ENCODE data around the gene CNIH3.

Gene CNIH3

GRCh38 chr1:224639426-224639975 lies 23.4 kb downstream of the CNIH3 start:
- no peak overlapping the region for H3K4me3 ChIP-seq (ENCODE audit: low read depth in 1 of 2, low read length in 2 of 2)
- peaks cover 0 to 4% of the 10 kb centered on the region in 2 donors for H3K27me3 ChIP-seq (ENCODE audit: control insufficient read depth in 1 of 2, insufficient read depth in 2 of 2, low read length in 2 of 2)
- no peak overlapping the region for H3K27ac ChIP-seq (ENCODE audit: low read depth, low read length)
- H3K9ac ChIP-seq (ENCODE audit: low read depth in 1 of 2, low read length in 2 of 2) = no peak overlapping the region
- no peaks in the 10 kb centered on the region for H3K9me3 ChIP-seq (ENCODE audit: control insufficient read depth in 1 of 2, low read length in 2 of 2)
- no peaks in the 10 kb centered on the region for H3K36me3 ChIP-seq (ENCODE audit: control insufficient read depth in 1 of 2, insufficient read depth in 2 of 2, low read length in 2 of 2)
- no peaks in the 10 kb centered on the region for H3K4me1 ChIP-seq (ENCODE audit: control insufficient read depth in 1 of 2, insufficient read depth in 2 of 2, low read length in 2 of 2)

- Histone ChIP-seq H3K4me1 (ENCODE audit: control insufficient read depth in 1 of 2, insufficient read depth in 2 of 2, low read length in 2 of 2) (no peaks in the 10 kb centered on the region), H3K27ac (ENCODE audit: low read depth, low read length) (no peak overlapping the region), H3K9me3 (ENCODE audit: control insufficient read depth in 1 of 2, low read length in 2 of 2) (no peaks in the 10 kb centered on the region), H3K36me3 (ENCODE audit: control insufficient read depth in 1 of 2, insufficient read depth in 2 of 2, low read length in 2 of 2) (no peaks in the 10 kb centered on the region), H3K4me3 (ENCODE audit: low read depth in 1 of 2, low read length in 2 of 2) (no peak overlapping the region), H3K27me3 (ENCODE audit: control insufficient read depth in 1 of 2, insufficient read depth in 2 of 2, low read length in 2 of 2) (peaks cover 0 to 4% of the 10 kb centered on the region in 2 donors), H3K9ac (ENCODE audit: low read depth in 1 of 2, low read length in 2 of 2) (no peak overlapping the region)
Observed at GRCh38 chr1:224640018-224640417, 23.9 kb downstream of the CNIH3 start.

GRCh38 chr1:224640587-224640986 lies 24.5 kb downstream of the CNIH3 start:
- Histone ChIP-seq H3K4me1 (ENCODE audit: control insufficient read depth in 1 of 2, insufficient read depth in 2 of 2, low read length in 2 of 2) (no peaks in the 10 kb centered on the region), H3K9ac (ENCODE audit: low read depth in 1 of 2, low read length in 2 of 2) (no peak overlapping the region), H3K27me3 (ENCODE audit: control insufficient read depth in 1 of 2, insufficient read depth in 2 of 2, low read length in 2 of 2) (peaks cover 0 to 4% of the 10 kb centered on the region in 2 donors), H3K9me3 (ENCODE audit: control insufficient read depth in 1 of 2, low read length in 2 of 2) (no peaks in the 10 kb centered on the region), H3K4me3 (ENCODE audit: low read depth in 1 of 2, low read length in 2 of 2) (no peak overlapping the region), H3K36me3 (ENCODE audit: control insufficient read depth in 1 of 2, insufficient read depth in 2 of 2, low read length in 2 of 2) (no peaks in the 10 kb centered on the region), H3K27ac (ENCODE audit: low read depth, low read length) (no peak overlapping the region)

GRCh38 chr1:224641030-224641429 lies 24.9 kb downstream of the CNIH3 start:
- no peaks in the 10 kb centered on the region for H3K4me1 ChIP-seq (ENCODE audit: control insufficient read depth in 1 of 2, insufficient read depth in 2 of 2, low read length in 2 of 2)
- no peaks in the 10 kb centered on the region for H3K36me3 ChIP-seq (ENCODE audit: control insufficient read depth in 1 of 2, insufficient read depth in 2 of 2, low read length in 2 of 2)
- H3K9me3 ChIP-seq (ENCODE audit: control insufficient read depth in 1 of 2, low read length in 2 of 2) = no peaks in the 10 kb centered on the region
- peaks cover 0 to 4% of the 10 kb centered on the region in 2 donors for H3K27me3 ChIP-seq (ENCODE audit: control insufficient read depth in 1 of 2, insufficient read depth in 2 of 2, low read length in 2 of 2)
- no peak overlapping the region for H3K4me3 ChIP-seq (ENCODE audit: low read depth in 1 of 2, low read length in 2 of 2)
- no peak overlapping the region for H3K9ac ChIP-seq (ENCODE audit: low read depth in 1 of 2, low read length in 2 of 2)
- no peak overlapping the region for H3K27ac ChIP-seq (ENCODE audit: low read depth, low read length)

- Histone ChIP-seq H3K36me3 (ENCODE audit: control insufficient read depth in 1 of 2, insufficient read depth in 2 of 2, low read length in 2 of 2) (no peaks in the 10 kb centered on the region), H3K4me1 (ENCODE audit: control insufficient read depth in 1 of 2, insufficient read depth in 2 of 2, low read length in 2 of 2) (no peaks in the 10 kb centered on the region), H3K9ac (ENCODE audit: low read depth in 1 of 2, low read length in 2 of 2) (no peak overlapping the region), H3K27me3 (ENCODE audit: control insufficient read depth in 1 of 2, insufficient read depth in 2 of 2, low read length in 2 of 2) (peaks cover 0 to 4% of the 10 kb centered on the region in 2 donors), H3K27ac (ENCODE audit: low read depth, low read length) (no peak overlapping the region), H3K9me3 (ENCODE audit: control insufficient read depth in 1 of 2, low read length in 2 of 2) (no peaks in the 10 kb centered on the region), H3K4me3 (ENCODE audit: low read depth in 1 of 2, low read length in 2 of 2) (no peak overlapping the region)
Observed at GRCh38 chr1:224643653-224644052, 27.5 kb downstream of the CNIH3 start.

- H3K36me3 ChIP-seq (ENCODE audit: control insufficient read depth in 1 of 2, insufficient read depth in 2 of 2, low read length in 2 of 2) = no peaks in the 10 kb centered on the region
- H3K9me3 ChIP-seq (ENCODE audit: control insufficient read depth in 1 of 2, low read length in 2 of 2) = no peaks in the 10 kb centered on the region
- H3K4me1 ChIP-seq (ENCODE audit: control insufficient read depth in 1 of 2, insufficient read depth in 2 of 2, low read length in 2 of 2) = no peaks in the 10 kb centered on the region
- no peak overlapping the region for H3K27ac ChIP-seq (ENCODE audit: low read depth, low read length)
- no peak overlapping the region for H3K9ac ChIP-seq (ENCODE audit: low read depth in 1 of 2, low read length in 2 of 2)
- peaks cover 0 to 4% of the 10 kb centered on the region in 2 donors for H3K27me3 ChIP-seq (ENCODE audit: control insufficient read depth in 1 of 2, insufficient read depth in 2 of 2, low read length in 2 of 2)
- no peak overlapping the region for H3K4me3 ChIP-seq (ENCODE audit: low read depth in 1 of 2, low read length in 2 of 2)
Observed at GRCh38 chr1:224644553-224645154, 28.5 kb downstream of the CNIH3 start.

- Histone ChIP-seq H3K27me3 (ENCODE audit: control insufficient read depth in 1 of 2, insufficient read depth in 2 of 2, low read length in 2 of 2) (no peaks in the 10 kb centered on the region), H3K4me3 (ENCODE audit: low read depth in 1 of 2, low read length in 2 of 2) (no peak overlapping the region), H3K9ac (ENCODE audit: low read depth in 1 of 2, low read length in 2 of 2) (no peak overlapping the region), H3K36me3 (ENCODE audit: control insufficient read depth in 1 of 2, insufficient read depth in 2 of 2, low read length in 2 of 2) (no peaks in the 10 kb centered on the region), H3K4me1 (ENCODE audit: control insufficient read depth in 1 of 2, insufficient read depth in 2 of 2, low read length in 2 of 2) (no peaks in the 10 kb centered on the region), H3K27ac (ENCODE audit: low read depth, low read length) (no peak overlapping the region), H3K9me3 (ENCODE audit: control insufficient read depth in 1 of 2, low read length in 2 of 2) (no peaks in the 10 kb centered on the region)
Observed at GRCh38 chr1:224647449-224647848, 31.3 kb downstream of the CNIH3 start.

- H3K4me1 ChIP-seq (ENCODE audit: control insufficient read depth in 1 of 2, insufficient read depth in 2 of 2, low read length in 2 of 2) = no peaks in the 10 kb centered on the region
- no peak overlapping the region for H3K4me3 ChIP-seq (ENCODE audit: low read depth in 1 of 2, low read length in 2 of 2)
- H3K36me3 ChIP-seq (ENCODE audit: control insufficient read depth in 1 of 2, insufficient read depth in 2 of 2, low read length in 2 of 2) = no peaks in the 10 kb centered on the region
- H3K27ac ChIP-seq (ENCODE audit: low read depth, low read length) = no peak overlapping the region
- no peaks in the 10 kb centered on the region for H3K9me3 ChIP-seq (ENCODE audit: control insufficient read depth in 1 of 2, low read length in 2 of 2)
- no peak overlapping the region for H3K9ac ChIP-seq (ENCODE audit: low read depth in 1 of 2, low read length in 2 of 2)
- no peaks in the 10 kb centered on the region for H3K27me3 ChIP-seq (ENCODE audit: control insufficient read depth in 1 of 2, insufficient read depth in 2 of 2, low read length in 2 of 2)
Observed at GRCh38 chr1:224650290-224650689, 34.2 kb downstream of the CNIH3 start.

GRCh38 chr1:224651188-224651587 lies 35.1 kb downstream of the CNIH3 start:
- H3K9ac ChIP-seq (ENCODE audit: low read depth in 1 of 2, low read length in 2 of 2) = no peak overlapping the region
- H3K9me3 ChIP-seq (ENCODE audit: control insufficient read depth in 1 of 2, low read length in 2 of 2) = no peaks in the 10 kb centered on the region
- no peaks in the 10 kb centered on the region for H3K27me3 ChIP-seq (ENCODE audit: control insufficient read depth in 1 of 2, insufficient read depth in 2 of 2, low read length in 2 of 2)
- no peaks in the 10 kb centered on the region for H3K36me3 ChIP-seq (ENCODE audit: control insufficient read depth in 1 of 2, insufficient read depth in 2 of 2, low read length in 2 of 2)
- H3K27ac ChIP-seq (ENCODE audit: low read depth, low read length) = no peak overlapping the region
- H3K4me3 ChIP-seq (ENCODE audit: low read depth in 1 of 2, low read length in 2 of 2) = no peak overlapping the region
- H3K4me1 ChIP-seq (ENCODE audit: control insufficient read depth in 1 of 2, insufficient read depth in 2 of 2, low read length in 2 of 2) = no peaks in the 10 kb centered on the region

GRCh38 chr1:224656392-224656791 lies 40.3 kb downstream of the CNIH3 start:
- Histone ChIP-seq H3K27me3 (ENCODE audit: control insufficient read depth in 1 of 2, insufficient read depth in 2 of 2, low read length in 2 of 2) (no peaks in the 10 kb centered on the region), H3K27ac (ENCODE audit: low read depth, low read length) (no peak overlapping the region), H3K36me3 (ENCODE audit: control insufficient read depth in 1 of 2, insufficient read depth in 2 of 2, low read length in 2 of 2) (no peaks in the 10 kb centered on the region)

More at GRCh38 chr1:224656392-224656791, 40.3 kb downstream of the CNIH3 start:
- no peaks in the 10 kb centered on the region for H3K9me3 ChIP-seq (ENCODE audit: control insufficient read depth in 1 of 2, low read length in 2 of 2)
- H3K4me1 ChIP-seq (ENCODE audit: control insufficient read depth in 1 of 2, insufficient read depth in 2 of 2, low read length in 2 of 2) = no peaks in the 10 kb centered on the region
- no peak overlapping the region for H3K4me3 ChIP-seq (ENCODE audit: low read depth in 1 of 2, low read length in 2 of 2)
- no peak overlapping the region for H3K9ac ChIP-seq (ENCODE audit: low read depth in 1 of 2, low read length in 2 of 2)
